Endodermal cell (in vitro differentiated cells): ENCODE measurements around the gene PSMB2. TPM values are rescaled to one million over a fixed set of nuclear protein-coding genes. Genes with fewer than 3 reads are reported as not detected.

ENCODE experiments used
- DNase-seq: peaks from one replicate; pipeline ENCODE4 v3.0.0-alpha.2; 2017
- H3K27ac ChIP-seq: 2 replicates; pipeline ENCODE4 v1.5.1; 2013; ENCODE audit warnings: mild to moderate bottlenecking, low read depth, low read length, moderate library complexity
- H3K27me3 ChIP-seq: 2 replicates; pipeline ENCODE4 v1.6.1; 2013; ENCODE audit warnings: mild to moderate bottlenecking, low read length, moderate library complexity; ENCODE audit not compliant: insufficient read depth, control insufficient read depth, poor library complexity, severe bottlenecking
- H3K36me3 ChIP-seq: 2 replicates; pipeline ENCODE4 v1.7.0; 2013; ENCODE audit warnings: mild to moderate bottlenecking, low read length, moderate library complexity; ENCODE audit not compliant: control insufficient read depth, insufficient read depth
- H3K4me1 ChIP-seq: one replicate; pipeline ENCODE4 v1.7.0; 2013; ENCODE audit warnings: low read length; ENCODE audit not compliant: control insufficient read depth, insufficient read depth
- H3K4me3 ChIP-seq: 2 replicates; pipeline ENCODE4 v1.5.1; 2013; ENCODE audit warnings: mild to moderate bottlenecking, low read length, moderate library complexity
- H3K9ac ChIP-seq: 2 replicates; pipeline ENCODE4 v1.6.1; 2013; ENCODE audit warnings: mild to moderate bottlenecking, low read length, moderate library complexity; ENCODE audit not compliant: poor library complexity, severe bottlenecking; ENCODE audit errors: extremely low read depth
- H3K9me3 ChIP-seq: 2 replicates; pipeline ENCODE4 v1.6.1; 2013; ENCODE audit warnings: mild to moderate bottlenecking, low read length, moderate library complexity; ENCODE audit not compliant: control insufficient read depth
- H3K27ac Mint-ChIP-seq: 2 replicates; pipeline ENCODE4 v1.8.0; 2020; ENCODE audit warnings: mixed read lengths
- H3K27me3 Mint-ChIP-seq: 2 replicates; pipeline ENCODE4 v1.8.0; 2021; ENCODE audit warnings: mild to moderate bottlenecking, mixed read lengths; ENCODE audit not compliant: insufficient read depth
- H3K36me3 Mint-ChIP-seq: 2 replicates; pipeline ENCODE4 v1.8.0; 2020; ENCODE audit warnings: low read depth, mixed read lengths
- H3K4me1 Mint-ChIP-seq: 2 replicates; pipeline ENCODE4 v1.8.0; 2020; ENCODE audit warnings: mixed read lengths
- H3K4me3 Mint-ChIP-seq: 2 replicates; pipeline ENCODE4 v1.8.0; 2020; ENCODE audit warnings: mild to moderate bottlenecking, moderate library complexity, mixed read lengths
- H3K9me3 Mint-ChIP-seq: 2 replicates; pipeline ENCODE4 v1.8.0; 2020; ENCODE audit warnings: mild to moderate bottlenecking, mixed read lengths
- WGBS, 2 experiments: methylation state at CpG; one replicate each; pipeline versions ENCODE4 v1.1.5 to v1.1.7; 2013; ENCODE audit warnings: missing lambda C conversion rate in 2 of 2, mixed read lengths in 1 of 2; ENCODE audit not compliant: insufficient coverage in 1 of 2, insufficient read length in 1 of 2; 5-methylcytosine and 5-hydroxymethylcytosine counted together
- total RNA-seq, 2 donors: library from RNA; stranded (reverse); fragmentation: NEBNext Ultra II Directional in 1 of 2; extraction: Animal tissue kit (Norgen Biotek cat#: 25700) in 1 of 2; gene quantifications; 2 replicates in 1 of 2; 3 replicates in 1 of 2; pipeline ENCODE4 v1.2.1, GENCODE V29; 2021
- TF ChIP-seq, protein P1 (sequence below): fragments of 200-600 bp; sonication (generic); conservative IDR thresholded peaks from 2 replicates; pipeline ENCODE4 v1.5.0; 2021; ENCODE audit warnings: antibody characterized with exemption, mild to moderate bottlenecking

The PSMB2 gene
- total RNA-seq, 2 donors from 2014 or later: 66.0 to 71.3 TPM

- no peak overlapping the region for H3K27ac ChIP-seq
- 34% methylated on average over 4 to 7 of the region's 7 CpGs for WGBS, 2 experiments
These were observed 86.8 kb downstream of the PSMB2 start for GRCh38 chr1:35554266-35555211.

DNA sequence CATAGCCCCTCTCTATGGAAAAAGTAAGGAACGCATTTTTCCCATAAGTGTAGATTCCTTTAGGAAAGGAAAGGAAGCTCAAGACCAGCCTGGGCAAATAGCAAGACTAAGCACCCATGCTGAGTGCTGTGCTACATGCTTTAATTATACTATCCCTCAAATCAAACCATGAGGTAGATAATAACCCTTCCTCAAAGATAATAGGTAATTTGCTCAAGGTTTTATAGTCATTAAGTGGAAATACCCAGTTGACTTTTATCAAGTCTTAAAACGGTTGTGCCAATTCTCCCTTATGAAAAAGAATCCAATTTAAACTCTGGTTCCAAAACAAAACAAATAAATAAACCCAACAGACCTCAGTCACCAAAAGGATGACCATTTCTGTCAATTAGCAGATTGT, 87.5 kb downstream of the PSMB2 start:
- Mint-ChIP-seq H3K27me3 (no peaks in the 10 kb centered on the region), H3K27ac (peak overlapping the region; percentile 87), H3K9me3 (no peaks in the 10 kb centered on the region), H3K36me3 (peaks cover 30% of the 10 kb centered on the region), H3K4me1 (peaks cover 35% of the 10 kb centered on the region), H3K4me3 (peak overlapping the region; percentile 89)
- Histone ChIP-seq H3K36me3 (peaks cover 43% of the 10 kb centered on the region), H3K4me1 (peaks cover 9% of the 10 kb centered on the region), H3K27me3 (no peaks in the 10 kb centered on the region), H3K9me3 (no peaks in the 10 kb centered on the region), H3K4me3 (peak overlapping the region; percentile 89), H3K27ac (no peak overlapping the region), H3K9ac (peak overlapping the region; percentile 16)
- 43 to 60% methylated on average over 1 to 2 of the region's 2 CpGs for WGBS, 2 experiments
- TF ChIP-seq, protein P1, sequence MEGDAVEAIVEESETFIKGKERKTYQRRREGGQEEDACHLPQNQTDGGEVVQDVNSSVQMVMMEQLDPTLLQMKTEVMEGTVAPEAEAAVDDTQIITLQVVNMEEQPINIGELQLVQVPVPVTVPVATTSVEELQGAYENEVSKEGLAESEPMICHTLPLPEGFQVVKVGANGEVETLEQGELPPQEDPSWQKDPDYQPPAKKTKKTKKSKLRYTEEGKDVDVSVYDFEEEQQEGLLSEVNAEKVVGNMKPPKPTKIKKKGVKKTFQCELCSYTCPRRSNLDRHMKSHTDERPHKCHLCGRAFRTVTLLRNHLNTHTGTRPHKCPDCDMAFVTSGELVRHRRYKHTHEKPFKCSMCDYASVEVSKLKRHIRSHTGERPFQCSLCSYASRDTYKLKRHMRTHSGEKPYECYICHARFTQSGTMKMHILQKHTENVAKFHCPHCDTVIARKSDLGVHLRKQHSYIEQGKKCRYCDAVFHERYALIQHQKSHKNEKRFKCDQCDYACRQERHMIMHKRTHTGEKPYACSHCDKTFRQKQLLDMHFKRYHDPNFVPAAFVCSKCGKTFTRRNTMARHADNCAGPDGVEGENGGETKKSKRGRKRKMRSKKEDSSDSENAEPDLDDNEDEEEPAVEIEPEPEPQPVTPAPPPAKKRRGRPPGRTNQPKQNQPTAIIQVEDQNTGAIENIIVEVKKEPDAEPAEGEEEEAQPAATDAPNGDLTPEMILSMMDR: no peak
- no peak for DNase-seq

More at GRCh38 chr1:35554266-35555211, 86.8 kb downstream of the PSMB2 start:
- peaks cover 36% of the 10 kb centered on the region for H3K36me3 ChIP-seq
- Mint-ChIP-seq H3K4me1 (peaks cover 35% of the 10 kb centered on the region), H3K9me3 (no peaks in the 10 kb centered on the region), H3K27ac (peak overlapping the region; percentile 87), H3K4me3 (peak overlapping the region; percentile 89), H3K27me3 (no peaks in the 10 kb centered on the region), H3K36me3 (peaks cover 26% of the 10 kb centered on the region)
- H3K9ac ChIP-seq: peak overlapping the region; percentile 27
- no peaks in the 10 kb centered on the region for H3K9me3 ChIP-seq
- peak overlapping the region; percentile 89 for H3K4me3 ChIP-seq
- H3K27me3 ChIP-seq: no peaks in the 10 kb centered on the region
- DNase-seq: no peak
- H3K4me1 ChIP-seq: peaks cover 9% of the 10 kb centered on the region
- TF ChIP-seq, protein P1: no peak

Other genes starting within 250 kb of the PSMB2 start
- gene KIAA0319L, start 84.1 kb downstream of the PSMB2 start, total RNA-seq: 10 to 100 TPM; 68.4 to 77.6 TPM
- gene NCDN, start 83.7 kb downstream of the PSMB2 start, total RNA-seq: 10 to 100 TPM; 25.3 to 33.4 TPM
- under 1 TPM; 0.62 to 0.66 TPM for gene TFAP2E, start 68.2 kb downstream of the PSMB2 start, total RNA-seq
- gene C1orf216, start 77.4 kb upstream of the PSMB2 start, total RNA-seq: 10 to 100 TPM in 1 of 2 donors, 1 to 10 TPM in 1; 9.8 to 13.0 TPM
- gene CLSPN, start 128.5 kb upstream of the PSMB2 start, total RNA-seq: 10 to 100 TPM; 39.0 to 52.6 TPM
- gene AGO4, start 166.5 kb upstream of the PSMB2 start, total RNA-seq: 10 to 100 TPM; 17.6 to 20.5 TPM
- gene AGO1, start 241.7 kb upstream of the PSMB2 start, total RNA-seq: 10 to 100 TPM; 54.5 to 65.7 TPM